ENCODE data around the gene C1orf167. TPM values are rescaled to one million over a fixed set of nuclear protein-coding genes. Genes with fewer than 3 reads are reported as not detected.
A peak's percentile ranks its signal among the peaks of the same experiment; 100 is the strongest.

Gene C1orf167
- total RNA-seq, 1 donor from 2014 or later, result not detected

- no peak for DNase-seq (ENCODE audit: extremely low spot score in 2 of 2)
- Histone ChIP-seq H3K27me3 (no peaks in the 10 kb centered on the region), H3K9me3 (no peaks in the 10 kb centered on the region), H3K27ac (no peak overlapping the region), H3K4me3 (no peak overlapping the region), H3K4me1 (no peaks in the 10 kb centered on the region), H3K36me3 (peaks cover 0 to 88% of the 10 kb centered on the region in 2 donors)
- intact Hi-C loops (cut with DNase I), result no loop called here
- TF ChIP-seq CTCF (IDR thresholded peaks at IDR 0.05), result no peak
- TF ChIP-seq POLR2AphosphoS5 (IDR thresholded peaks at IDR 0.05; ENCODE audit: insufficient read depth in 1 of 2, low read depth in 1 of 2), result no peak
- no peak for TF ChIP-seq POLR2A (IDR thresholded peaks at IDR 0.05)
These were observed 73.6 kb downstream of the C1orf167 start for GRCh38 chr1:11835441-11836225.

- H3K9me3 ChIP-seq, result no peaks in the 10 kb centered on the region
These were observed 75.2 kb downstream of the C1orf167 start for GRCh38 chr1:11836955-11837766.

GRCh38 chr1:11837767-11838348 is 75.9 kb downstream of the C1orf167 start:
- intact Hi-C loops (cut with DNase I), result no loop called here
- no peak for TF ChIP-seq CTCF (IDR thresholded peaks at IDR 0.05)
- TF ChIP-seq POLR2A (IDR thresholded peaks at IDR 0.05), result no peak
- no peak for TF ChIP-seq POLR2AphosphoS5 (IDR thresholded peaks at IDR 0.05; ENCODE audit: insufficient read depth in 1 of 2, low read depth in 1 of 2)
- peaks cover 0 to 87% of the 10 kb centered on the region in 2 donors for H3K36me3 ChIP-seq

More at GRCh38 chr1:11836955-11837766, 75.2 kb downstream of the C1orf167 start:
- Histone ChIP-seq H3K36me3 (peaks cover 0 to 92% of the 10 kb centered on the region in 2 donors), H3K27me3 (no peaks in the 10 kb centered on the region), H3K4me1 (no peaks in the 10 kb centered on the region), H3K27ac (no peak overlapping the region), H3K4me3 (no peak overlapping the region)
- TF ChIP-seq POLR2A (IDR thresholded peaks at IDR 0.05) (no peak), POLR2AphosphoS5 (IDR thresholded peaks at IDR 0.05; ENCODE audit: insufficient read depth in 1 of 2, low read depth in 1 of 2) (no peak), CTCF (IDR thresholded peaks at IDR 0.05) (no peak)
- intact Hi-C loops (cut with DNase I), result no loop called here
- no peak for DNase-seq (ENCODE audit: extremely low spot score in 2 of 2)

GRCh38 chr1:11838349-11839272 is 76.6 kb downstream of the C1orf167 start:
- H3K4me3 ChIP-seq, result no peak overlapping the region
- intact Hi-C loops (cut with DNase I), result no loop called here
- H3K36me3 ChIP-seq, result peaks cover 0 to 81% of the 10 kb centered on the region in 2 donors
- no peaks in the 10 kb centered on the region for H3K27me3 ChIP-seq
- no peaks in the 10 kb centered on the region for H3K9me3 ChIP-seq
- H3K27ac ChIP-seq, result no peak overlapping the region
- TF ChIP-seq POLR2AphosphoS5 (IDR thresholded peaks at IDR 0.05; ENCODE audit: insufficient read depth in 1 of 2, low read depth in 1 of 2) (peak in 1 of 2 donors; percentile 43), POLR2A (IDR thresholded peaks at IDR 0.05) (no peak), CTCF (IDR thresholded peaks at IDR 0.05) (peak; percentile 83 to 95 (median 84))
- H3K4me1 ChIP-seq, result no peaks in the 10 kb centered on the region
- DNase-seq (ENCODE audit: extremely low spot score in 2 of 2), result no peak

More at GRCh38 chr1:11837767-11838348, 75.9 kb downstream of the C1orf167 start:
- H3K27me3 ChIP-seq, result no peaks in the 10 kb centered on the region
- H3K4me1 ChIP-seq, result no peaks in the 10 kb centered on the region
- no peak overlapping the region for H3K27ac ChIP-seq
- no peak for DNase-seq (ENCODE audit: extremely low spot score in 2 of 2)
- no peaks in the 10 kb centered on the region for H3K9me3 ChIP-seq
- H3K4me3 ChIP-seq, result no peak overlapping the region

Other genes starting within 250 kb of the C1orf167 start
- gene FBXO2, start 107.8 kb upstream of the C1orf167 start, total RNA-seq, result 27.3 TPM
- 38.3 TPM for gene FBXO44, start 107.3 kb upstream of the C1orf167 start, total RNA-seq
- gene FBXO6, start 98.0 kb upstream of the C1orf167 start, total RNA-seq, result 13.5 TPM
- 30.0 TPM for gene MAD2L2, start 81.0 kb upstream of the C1orf167 start, total RNA-seq
- not detected for gene DRAXIN, start 70.5 kb upstream of the C1orf167 start, total RNA-seq
- gene AGTRAP, start 26.1 kb upstream of the C1orf167 start, total RNA-seq, result 49.4 TPM
- gene MTHFR, start 43.8 kb downstream of the C1orf167 start, total RNA-seq, result 47.9 TPM
- 19.2 TPM for gene CLCN6, start 44.0 kb downstream of the C1orf167 start, total RNA-seq
- gene NPPA, start 85.6 kb downstream of the C1orf167 start, total RNA-seq, result not detected
- not detected for gene NPPB, start 96.8 kb downstream of the C1orf167 start, total RNA-seq
- gene KIAA2013, start 164.2 kb downstream of the C1orf167 start, total RNA-seq, result 51.1 TPM
- 42.2 TPM for gene PLOD1, start 172.5 kb downstream of the C1orf167 start, total RNA-seq
- 61.6 TPM for gene MFN2, start 218.3 kb downstream of the C1orf167 start, total RNA-seq